Measurements from ENCODE around the gene JOSD1.

Gene JOSD1

DNA sequence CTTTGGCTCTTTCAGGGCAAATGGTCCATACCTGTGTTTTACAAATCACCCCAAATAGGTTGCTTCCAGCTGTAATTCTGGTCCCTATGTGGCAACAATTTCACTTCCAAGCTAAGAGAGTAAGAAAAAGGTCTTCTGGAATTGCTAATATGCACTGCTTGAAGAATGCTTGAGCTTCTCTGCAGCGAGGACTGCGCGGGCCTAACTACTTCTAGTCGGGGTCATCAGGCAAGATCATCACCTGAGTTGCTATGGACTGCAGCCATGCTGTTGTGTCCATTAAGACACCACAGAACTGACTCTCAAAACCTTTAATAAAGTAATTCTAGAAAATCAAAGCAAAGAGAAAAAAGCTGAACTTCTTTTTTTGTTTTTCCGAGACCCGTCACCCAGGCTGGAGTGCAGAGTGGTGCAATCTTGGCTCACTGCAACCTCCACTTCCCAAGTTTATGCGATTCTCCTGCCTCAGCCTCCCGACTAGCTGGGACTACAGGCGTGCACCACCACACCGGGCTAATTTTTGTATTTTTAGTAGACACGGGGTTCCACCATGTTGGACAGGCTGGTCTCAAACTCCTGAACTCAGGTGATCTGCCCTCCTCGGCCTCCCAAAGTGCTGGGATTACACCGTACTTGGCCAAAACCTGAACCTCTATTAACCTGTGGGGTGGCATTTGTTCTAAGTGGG lies 2.2 kb downstream of the JOSD1 start:
- TF ChIP-seq, protein P1, sequence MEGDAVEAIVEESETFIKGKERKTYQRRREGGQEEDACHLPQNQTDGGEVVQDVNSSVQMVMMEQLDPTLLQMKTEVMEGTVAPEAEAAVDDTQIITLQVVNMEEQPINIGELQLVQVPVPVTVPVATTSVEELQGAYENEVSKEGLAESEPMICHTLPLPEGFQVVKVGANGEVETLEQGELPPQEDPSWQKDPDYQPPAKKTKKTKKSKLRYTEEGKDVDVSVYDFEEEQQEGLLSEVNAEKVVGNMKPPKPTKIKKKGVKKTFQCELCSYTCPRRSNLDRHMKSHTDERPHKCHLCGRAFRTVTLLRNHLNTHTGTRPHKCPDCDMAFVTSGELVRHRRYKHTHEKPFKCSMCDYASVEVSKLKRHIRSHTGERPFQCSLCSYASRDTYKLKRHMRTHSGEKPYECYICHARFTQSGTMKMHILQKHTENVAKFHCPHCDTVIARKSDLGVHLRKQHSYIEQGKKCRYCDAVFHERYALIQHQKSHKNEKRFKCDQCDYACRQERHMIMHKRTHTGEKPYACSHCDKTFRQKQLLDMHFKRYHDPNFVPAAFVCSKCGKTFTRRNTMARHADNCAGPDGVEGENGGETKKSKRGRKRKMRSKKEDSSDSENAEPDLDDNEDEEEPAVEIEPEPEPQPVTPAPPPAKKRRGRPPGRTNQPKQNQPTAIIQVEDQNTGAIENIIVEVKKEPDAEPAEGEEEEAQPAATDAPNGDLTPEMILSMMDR (IDR thresholded peaks at IDR 0.05; ENCODE audit: extremely low read depth, missing control alignments), result no peak
- no peak for DNase-seq (ENCODE audit: low spot score)

DNA sequence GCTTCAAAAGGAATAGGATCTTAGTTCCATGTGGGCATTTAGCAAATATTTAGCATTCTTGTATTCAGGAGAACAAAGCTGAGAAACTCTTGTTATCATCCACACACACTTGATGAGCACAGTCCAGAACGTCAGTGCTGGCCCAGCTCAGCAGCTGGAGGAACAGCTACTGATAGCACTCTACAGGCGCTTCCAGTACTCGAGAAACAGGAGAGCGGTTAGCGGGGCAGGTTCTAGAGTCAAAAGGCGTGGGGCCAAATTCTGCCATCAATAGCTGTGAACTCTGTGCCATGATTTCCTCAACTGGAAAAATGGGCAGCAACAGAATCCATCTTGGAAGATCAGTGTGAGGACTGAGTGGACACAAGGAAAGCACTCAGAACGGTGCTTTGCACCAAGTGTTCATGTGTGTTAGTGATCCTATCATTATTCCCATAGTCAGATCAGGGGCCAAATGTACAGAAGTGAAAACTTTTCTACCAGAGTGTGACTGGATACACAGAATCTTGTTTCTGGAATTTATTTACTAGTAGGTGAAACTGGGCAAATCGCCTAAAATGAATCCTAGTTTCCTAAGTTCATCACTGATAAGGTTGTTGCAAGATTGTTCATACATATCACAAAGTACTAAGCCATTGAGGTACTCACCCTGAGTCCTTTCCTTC lies 3.2 kb downstream of the JOSD1 start:
- TF ChIP-seq, protein P1 (IDR thresholded peaks at IDR 0.05; ENCODE audit: extremely low read depth, missing control alignments), result no peak
- no peak for DNase-seq (ENCODE audit: low spot score)

DNA sequence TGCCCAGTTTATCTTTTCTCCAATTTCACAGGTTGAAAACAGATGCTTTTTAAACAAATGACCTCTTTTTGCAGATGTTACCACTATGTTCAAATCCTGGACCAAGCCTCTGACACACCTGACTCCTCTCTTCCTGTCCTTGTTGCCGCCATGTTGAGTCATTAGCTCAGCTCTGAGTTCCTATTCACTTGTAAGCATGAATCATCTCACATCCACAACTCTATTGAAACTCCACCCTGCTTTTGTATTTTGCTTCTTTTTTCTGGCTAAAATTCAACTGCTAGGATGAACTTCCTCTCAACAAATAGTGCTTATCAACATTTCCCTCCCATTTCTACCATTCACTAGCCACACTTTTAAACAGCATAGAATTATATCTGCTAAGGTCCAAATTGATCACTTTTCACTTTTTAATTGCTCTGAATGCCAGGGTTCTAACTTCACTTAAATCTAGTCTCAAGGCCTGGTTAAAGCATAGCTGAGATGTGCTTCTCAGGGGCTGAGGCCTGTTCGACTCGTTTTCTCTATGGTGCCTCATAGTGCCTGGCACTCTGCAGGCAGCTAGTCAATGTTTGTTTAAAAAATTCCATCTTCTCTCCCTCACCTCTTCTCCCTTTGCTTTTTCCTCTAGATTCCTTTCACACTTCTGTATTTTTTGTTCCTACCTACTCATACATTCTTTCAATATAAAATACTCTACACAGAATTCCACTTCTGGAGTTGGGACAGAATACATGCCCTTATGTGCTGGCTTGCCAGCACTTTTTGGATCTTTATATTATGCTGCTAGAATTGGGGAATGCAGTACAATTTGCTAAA lies 3.9 kb downstream of the JOSD1 start:
- TF ChIP-seq, protein P1 (IDR thresholded peaks at IDR 0.05; ENCODE audit: extremely low read depth, missing control alignments), result no peak
- DNase-seq (ENCODE audit: low spot score), result no peak

DNA sequence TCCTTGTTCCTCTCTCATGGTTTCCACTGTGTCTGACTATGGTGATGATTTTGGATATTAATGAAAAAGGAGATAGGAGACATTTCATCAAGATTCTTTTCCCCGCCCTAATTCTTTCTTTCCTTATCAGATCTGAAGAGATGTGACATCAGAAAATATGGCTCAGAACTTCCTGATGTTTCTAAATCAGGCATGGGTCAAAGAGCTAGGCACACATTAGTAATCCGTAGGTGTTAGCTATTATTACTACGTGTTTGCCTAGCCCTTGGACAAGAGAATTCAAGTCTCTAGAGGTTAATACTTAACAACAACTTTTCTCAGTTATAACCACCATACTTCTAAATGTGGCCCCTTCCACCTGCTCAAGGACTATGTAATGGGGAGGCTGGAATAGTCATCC lies 5.8 kb downstream of the JOSD1 start:
- TF ChIP-seq, protein P1 (IDR thresholded peaks at IDR 0.05; ENCODE audit: extremely low read depth, missing control alignments), result no peak
- DNase-seq (ENCODE audit: low spot score), result no peak

DNA sequence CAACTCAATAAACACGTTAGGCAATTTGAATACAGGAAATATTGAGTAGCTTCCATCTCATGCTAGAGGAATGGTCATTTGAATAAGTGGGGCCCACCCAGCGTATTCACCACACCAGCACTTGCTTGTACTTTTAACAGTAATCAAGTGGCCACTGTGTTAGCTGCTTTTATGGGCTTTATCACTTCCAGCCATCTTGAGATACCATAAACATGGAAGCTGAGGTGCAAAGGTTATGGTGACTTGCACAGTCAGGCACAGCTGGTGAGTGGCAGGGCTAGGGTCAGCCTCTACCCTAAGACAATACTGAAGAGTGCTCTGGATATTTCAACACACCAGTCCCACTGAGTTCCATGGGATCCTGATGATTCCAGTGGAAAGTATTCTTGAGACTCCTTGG lies 6.7 kb downstream of the JOSD1 start:
- TF ChIP-seq, protein P1 (IDR thresholded peaks at IDR 0.05; ENCODE audit: extremely low read depth, missing control alignments), result no peak
- no peak for DNase-seq (ENCODE audit: low spot score)

DNA sequence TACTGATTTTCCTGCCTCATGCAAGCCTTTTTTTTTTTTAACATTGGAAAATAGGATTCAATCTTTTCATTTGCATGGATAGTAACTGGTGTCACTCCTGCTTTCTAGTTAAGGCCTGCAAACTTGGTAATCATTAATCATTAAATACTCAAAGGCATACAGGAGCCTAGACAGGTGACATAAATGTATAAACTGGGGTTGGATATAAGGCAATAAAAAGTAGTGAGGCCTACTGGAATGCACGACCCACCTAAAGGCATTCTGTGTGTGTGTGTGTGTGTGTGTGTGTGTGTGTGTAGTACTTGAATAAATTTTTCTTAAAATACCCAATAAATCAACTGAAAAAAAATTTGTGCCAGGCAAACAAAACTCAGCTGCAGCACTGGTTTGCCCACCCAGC lies 11.1 kb downstream of the JOSD1 start:
- DNase-seq (ENCODE audit: low spot score), result no peak
- TF ChIP-seq, protein P1 (IDR thresholded peaks at IDR 0.05; ENCODE audit: extremely low read depth, missing control alignments), result no peak

DNA sequence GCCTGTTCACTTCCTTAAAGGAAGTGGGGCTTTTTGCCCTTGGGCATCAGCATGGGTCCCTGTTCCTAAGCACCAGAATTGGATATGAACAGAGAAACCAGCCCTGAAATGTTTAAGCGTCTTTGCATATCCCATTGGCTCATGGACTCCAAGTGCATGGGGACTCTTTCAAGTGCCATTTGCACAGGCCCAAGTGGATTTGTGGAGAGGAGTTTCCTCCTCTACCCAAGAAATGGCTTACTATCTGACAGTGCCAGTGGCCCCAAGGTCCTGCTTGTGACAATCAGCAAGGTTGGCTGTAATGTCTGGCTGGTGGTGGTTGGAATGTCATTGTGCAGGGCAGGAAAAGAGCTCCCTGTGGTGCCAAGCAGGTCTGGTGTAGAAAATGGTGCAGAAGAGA lies 15.0 kb downstream of the JOSD1 start:
- TF ChIP-seq, protein P1 (IDR thresholded peaks at IDR 0.05; ENCODE audit: extremely low read depth, missing control alignments), result no peak
- DNase-seq (ENCODE audit: low spot score), result no peak
